Renal cortical epithelial cell (primary cell): Measurements from ENCODE around the gene DNAJC25. TPM values are rescaled to one million over a fixed set of nuclear protein-coding genes. Genes with fewer than 3 reads are reported as not detected.
"Not testable (repeated sequence)": the region's sequence is repeated elsewhere in the genome, so short reads cannot be mapped to it uniquely, and the experiment has no call there.

Experiments used
- DNase-seq: peaks from one replicate; pipeline ENCODE4 v3.0.0-alpha.2; 2011; ENCODE audit warnings: low read depth
- total RNA-seq: library from RNA; depleted of rRNA; stranded (reverse); fragments of >200 nt; gene quantifications from 2 replicates; pipeline ENCODE4 v1.2.3, GENCODE V29; 2014

DNAJC25 gene
- total RNA-seq: 12.2 and 20.2 TPM in 2 replicates

- peak; percentile 98 for DNase-seq
Observed at GRCh38 chr9:111631214-111631971, at the start of gene DNAJC25. DNAJC25 (plus strand) TSS chr9:111631334; CDS start chr9:111631408, 74 bp downstream.

- peak; percentile 38 for DNase-seq
Observed at GRCh38 chr9:111582888-111583287, 48.2 kb upstream of the DNAJC25 start.

GRCh38 chr9:111586378-111586777 lies 44.8 kb upstream of the DNAJC25 start:
- DNase-seq: no peak

GRCh38 chr9:111588846-111589245 lies 42.3 kb upstream of the DNAJC25 start:
- DNase-seq: no peak

- DNase-seq: peak; percentile 76
Observed at GRCh38 chr9:111597852-111598732, 33.0 kb upstream of the DNAJC25 start.

- peak; percentile 50 for DNase-seq
Observed at GRCh38 chr9:111598733-111599091, 32.4 kb upstream of the DNAJC25 start.

- peak; percentile 82 for DNase-seq
Observed at GRCh38 chr9:111599092-111599954, 31.8 kb upstream of the DNAJC25 start, which contains the start of gene PTGR1. PTGR1 (minus strand) TSS chr9:111599647; CDS start chr9:111597422, 2,225 bp downstream.

GRCh38 chr9:111599955-111600343 lies 31.2 kb upstream of the DNAJC25 start:
- no peak for DNase-seq

- DNase-seq: peak; percentile 45
Observed at GRCh38 chr9:111601237-111602018, 29.7 kb upstream of the DNAJC25 start.

- DNase-seq: peak; percentile 78
Observed at GRCh38 chr9:111603041-111603440, 28.1 kb upstream of the DNAJC25 start.

GRCh38 chr9:111604054-111604615 lies 27.0 kb upstream of the DNAJC25 start:
- DNase-seq: no peak

GRCh38 chr9:111605041-111605559 lies 26.0 kb upstream of the DNAJC25 start:
- DNase-seq: peak; percentile 72

GRCh38 chr9:111610149-111610548 lies 21.0 kb upstream of the DNAJC25 start:
- DNase-seq: no peak

GRCh38 chr9:111610845-111611244 lies 20.3 kb upstream of the DNAJC25 start:
- peak; percentile 78 for DNase-seq

- peak; percentile 72 for DNase-seq
Observed at GRCh38 chr9:111613436-111614040, 17.6 kb upstream of the DNAJC25 start.

GRCh38 chr9:111615928-111616327 lies 15.2 kb upstream of the DNAJC25 start:
- DNase-seq: no peak

GRCh38 chr9:111617349-111617748 lies 13.8 kb upstream of the DNAJC25 start:
- DNase-seq: not testable (repeated sequence)

GRCh38 chr9:111621895-111622480 lies 9.1 kb upstream of the DNAJC25 start:
- DNase-seq: peak; percentile 43

- DNase-seq: peak; percentile 92
Observed at GRCh38 chr9:111622626-111623025, 8.5 kb upstream of the DNAJC25 start.
